ENCODE results near the gene TPCN1.

The TPCN1 gene

GRCh38 chr12:113297214-113297587, 75.9 kb downstream of the TPCN1 start:
- Histone ChIP-seq H3K27ac (no peak overlapping the region), H3K36me3 (replicated peaks) (peaks cover 13% of the 10 kb centered on the region), H3K4me3 (ENCODE audit: low read depth, low read length) (no peak overlapping the region), H3K27me3 (replicated peaks) (no peaks in the 10 kb centered on the region)
- DNase-seq, result no peak
- no peak for TF ChIP-seq CTCF (IDR thresholded peaks at IDR 0.05; ENCODE audit: low read depth, low read length, missing control alignments)
- in situ Hi-C loops (cut with HindIII; ENCODE audit: low pct_ligation_motif_present, low sequenced_read_pairs), result no loop called here

GRCh38 chr12:113297621-113298471, 76.6 kb downstream of the TPCN1 start:
- H3K36me3 ChIP-seq (replicated peaks), result peaks cover 13% of the 10 kb centered on the region
- no peak overlapping the region for H3K27ac ChIP-seq
- no peak for DNase-seq
- no peak overlapping the region for H3K4me3 ChIP-seq (ENCODE audit: low read depth, low read length)
- in situ Hi-C loops (cut with HindIII; ENCODE audit: low pct_ligation_motif_present, low sequenced_read_pairs), result no loop called here
- H3K27me3 ChIP-seq (replicated peaks), result no peaks in the 10 kb centered on the region
- TF ChIP-seq CTCF (IDR thresholded peaks at IDR 0.05; ENCODE audit: low read depth, low read length, missing control alignments), result no peak

- Histone ChIP-seq H3K27me3 (replicated peaks) (no peaks in the 10 kb centered on the region), H3K4me3 (ENCODE audit: low read depth, low read length) (no peak overlapping the region), H3K36me3 (replicated peaks) (peaks cover 7% of the 10 kb centered on the region), H3K27ac (no peak overlapping the region)
- TF ChIP-seq CTCF (IDR thresholded peaks at IDR 0.05; ENCODE audit: low read depth, low read length, missing control alignments), result no peak
- in situ Hi-C loops (cut with HindIII; ENCODE audit: low pct_ligation_motif_present, low sequenced_read_pairs), result no loop called here
- DNase-seq, result no peak
Measured at GRCh38 chr12:113298472-113298817, 77.2 kb downstream of the TPCN1 start.

GRCh38 chr12:113298861-113299545, 77.7 kb downstream of the TPCN1 start:
- in situ Hi-C loops (cut with HindIII; ENCODE audit: low pct_ligation_motif_present, low sequenced_read_pairs), result no loop called here
- DNase-seq, result no peak
- no peak for TF ChIP-seq CTCF (IDR thresholded peaks at IDR 0.05; ENCODE audit: low read depth, low read length, missing control alignments)

GRCh38 chr12:113299619-113300237, 78.5 kb downstream of the TPCN1 start:
- Histone ChIP-seq H3K36me3 (replicated peaks) (peaks cover 4% of the 10 kb centered on the region), H3K4me3 (ENCODE audit: low read depth, low read length) (no peak overlapping the region), H3K27ac (peak overlapping the region; percentile 71), H3K27me3 (replicated peaks) (no peaks in the 10 kb centered on the region)
- in situ Hi-C loops (cut with HindIII; ENCODE audit: low pct_ligation_motif_present, low sequenced_read_pairs), result no loop called here
- no peak for TF ChIP-seq CTCF (IDR thresholded peaks at IDR 0.05; ENCODE audit: low read depth, low read length, missing control alignments)
- DNase-seq, result peak; percentile 81

More at GRCh38 chr12:113298861-113299545, 77.7 kb downstream of the TPCN1 start:
- Histone ChIP-seq H3K27me3 (replicated peaks) (no peaks in the 10 kb centered on the region), H3K4me3 (ENCODE audit: low read depth, low read length) (no peak overlapping the region), H3K27ac (peak overlapping the region; percentile 71), H3K36me3 (replicated peaks) (peaks cover 4% of the 10 kb centered on the region)
